Effector memory CD4-positive, alpha-beta T cell (primary cell): ENCODE data around the gene IDH3G.

ENCODE experiments used
- DNase-seq, 3 donors: peaks; one replicate each; pipeline ENCODE4 v3.0.0-alpha.2; 2020
- H3K27ac ChIP-seq: 2 replicates; pipeline ENCODE4 v1.7.0; 2013; ENCODE audit warnings: mild to moderate bottlenecking, low read length, moderate library complexity; ENCODE audit not compliant: insufficient read depth, poor library complexity, severe bottlenecking
- H3K27me3 ChIP-seq: replicated peaks from 2 replicates; pipeline ENCODE4 v1.7.0; 2013; ENCODE audit warnings: mild to moderate bottlenecking, low read length; ENCODE audit not compliant: insufficient read depth, control insufficient read depth, poor library complexity, severe bottlenecking
- H3K36me3 ChIP-seq: 2 replicates; pipeline ENCODE4 v1.7.0; 2013; ENCODE audit warnings: mild to moderate bottlenecking, low read length, moderate library complexity; ENCODE audit not compliant: control insufficient read depth, insufficient read depth
- H3K4me1 ChIP-seq: 2 replicates; pipeline ENCODE4 v1.7.0; 2013; ENCODE audit warnings: low read length, mild to moderate bottlenecking; ENCODE audit not compliant: control insufficient read depth, insufficient read depth, poor library complexity, severe bottlenecking
- H3K4me3 ChIP-seq: 2 replicates; pipeline ENCODE4 v1.7.0; 2013; ENCODE audit warnings: low read length, low read depth, mild to moderate bottlenecking; ENCODE audit not compliant: insufficient read depth, poor library complexity, severe bottlenecking
- H3K9me3 ChIP-seq: 2 replicates; pipeline ENCODE4 v1.7.0; 2013; ENCODE audit warnings: mild to moderate bottlenecking, low read length, moderate library complexity; ENCODE audit not compliant: control insufficient read depth

IDH3G gene

GRCh38 chrX:153792368-153792767 is 1.8 kb downstream of the IDH3G start:
- Histone ChIP-seq H3K27ac (no peak overlapping the region), H3K4me3 (no peak overlapping the region), H3K36me3 (peaks cover 8% of the 10 kb centered on the region), H3K27me3 (no peaks in the 10 kb centered on the region), H3K4me1 (peaks cover 18% of the 10 kb centered on the region), H3K9me3 (no peaks in the 10 kb centered on the region)
- DNase-seq: no peak

- peaks cover 15% of the 10 kb centered on the region for H3K4me1 ChIP-seq
- DNase-seq: no peak
- H3K27me3 ChIP-seq: no peaks in the 10 kb centered on the region
- no peak overlapping the region for H3K4me3 ChIP-seq
- H3K27ac ChIP-seq: no peak overlapping the region
- peaks cover 5% of the 10 kb centered on the region for H3K36me3 ChIP-seq
- H3K9me3 ChIP-seq: no peaks in the 10 kb centered on the region
These were observed 2.9 kb downstream of the IDH3G start for GRCh38 chrX:153791104-153791852.

GRCh38 chrX:153789654-153790053 is 4.5 kb downstream of the IDH3G start:
- H3K9me3 ChIP-seq: no peaks in the 10 kb centered on the region

GRCh38 chrX:153786669-153787068 is 7.5 kb downstream of the IDH3G start:
- no peak for DNase-seq
- H3K36me3 ChIP-seq: peaks cover 11% of the 10 kb centered on the region

More at GRCh38 chrX:153789654-153790053, 4.5 kb downstream of the IDH3G start:
- H3K4me1 ChIP-seq: peaks cover 8% of the 10 kb centered on the region
- no peak for DNase-seq
- peaks cover 11% of the 10 kb centered on the region for H3K36me3 ChIP-seq
- no peaks in the 10 kb centered on the region for H3K27me3 ChIP-seq
- no peak overlapping the region for H3K27ac ChIP-seq
- no peak overlapping the region for H3K4me3 ChIP-seq

GRCh38 chrX:153784325-153784967 is 9.7 kb downstream of the IDH3G start:
- no peaks in the 10 kb centered on the region for H3K9me3 ChIP-seq
- no peak overlapping the region for H3K27ac ChIP-seq
- no peak overlapping the region for H3K4me3 ChIP-seq
- H3K4me1 ChIP-seq: no peaks in the 10 kb centered on the region
- no peaks in the 10 kb centered on the region for H3K27me3 ChIP-seq
- no peak for DNase-seq
- H3K36me3 ChIP-seq: peaks cover 7% of the 10 kb centered on the region

More at GRCh38 chrX:153786669-153787068, 7.5 kb downstream of the IDH3G start:
- Histone ChIP-seq H3K27ac (no peak overlapping the region), H3K9me3 (no peaks in the 10 kb centered on the region), H3K4me1 (no peaks in the 10 kb centered on the region), H3K27me3 (no peaks in the 10 kb centered on the region), H3K4me3 (no peak overlapping the region)

GRCh38 chrX:153783378-153784013 is 10.7 kb downstream of the IDH3G start:
- DNase-seq: no peak
- Histone ChIP-seq H3K9me3 (no peaks in the 10 kb centered on the region), H3K27ac (no peak overlapping the region), H3K4me1 (no peaks in the 10 kb centered on the region), H3K27me3 (no peaks in the 10 kb centered on the region), H3K36me3 (peaks cover 7% of the 10 kb centered on the region), H3K4me3 (no peak overlapping the region)

- Histone ChIP-seq H3K4me3 (no peak overlapping the region), H3K27ac (no peak overlapping the region), H3K36me3 (peaks cover 7% of the 10 kb centered on the region), H3K9me3 (no peaks in the 10 kb centered on the region), H3K4me1 (no peaks in the 10 kb centered on the region), H3K27me3 (no peaks in the 10 kb centered on the region)
- DNase-seq: no peak
These were observed 11.3 kb downstream of the IDH3G start for GRCh38 chrX:153782871-153783270.

GRCh38 chrX:153782313-153782712 is 11.9 kb downstream of the IDH3G start:
- no peaks in the 10 kb centered on the region for H3K4me1 ChIP-seq
- H3K27me3 ChIP-seq: no peaks in the 10 kb centered on the region
- no peak overlapping the region for H3K4me3 ChIP-seq
- no peaks in the 10 kb centered on the region for H3K9me3 ChIP-seq
- no peak overlapping the region for H3K27ac ChIP-seq
- H3K36me3 ChIP-seq: peaks cover 7% of the 10 kb centered on the region
- DNase-seq: no peak

GRCh38 chrX:153781428-153782047 is 12.6 kb downstream of the IDH3G start:
- no peaks in the 10 kb centered on the region for H3K9me3 ChIP-seq
- H3K27ac ChIP-seq: no peak overlapping the region
- DNase-seq: no peak
- H3K4me3 ChIP-seq: no peak overlapping the region
- no peaks in the 10 kb centered on the region for H3K27me3 ChIP-seq
- peaks cover 7% of the 10 kb centered on the region for H3K36me3 ChIP-seq
- H3K4me1 ChIP-seq: no peaks in the 10 kb centered on the region
